ENCODE data around the gene EEF1A2. TPM values are rescaled to one million over a fixed set of nuclear protein-coding genes. Genes with fewer than 3 reads are reported as not detected.

Gene EEF1A2
- total RNA-seq, 1 donor from 2014 or later, result 0.28 TPM

GRCh38 chr20:63465380-63466249 lies 33.3 kb downstream of the EEF1A2 start:
- Mint-ChIP-seq H3K27ac (no peak overlapping the region), H3K4me1 (no peaks in the 10 kb centered on the region), H3K27me3 (peaks cover 7% of the 10 kb centered on the region), H3K9me3 (no peaks in the 10 kb centered on the region), H3K4me3 (no peak overlapping the region), H3K36me3 (ENCODE audit: low read depth) (no peaks in the 10 kb centered on the region)
- no peak for DNase-seq
- intact Hi-C loops (cut with micrococcal nuclease), result no loop called here

DNA sequence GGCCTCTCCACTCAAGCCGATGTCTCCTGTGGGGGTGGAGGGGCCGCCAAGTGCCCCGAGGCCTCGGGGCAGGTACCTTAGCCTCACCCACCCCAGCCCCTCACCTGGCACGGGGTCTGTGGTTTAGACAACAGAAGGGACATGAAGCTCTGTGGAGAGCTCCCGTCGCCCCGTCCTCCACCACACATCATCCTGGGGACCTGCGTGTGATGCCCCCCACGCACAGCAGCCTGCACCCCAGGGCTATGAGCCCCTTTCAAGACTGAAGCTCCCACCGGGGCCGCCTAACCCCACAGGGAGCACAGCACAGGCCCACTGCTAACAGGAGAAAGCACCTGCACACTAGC lies 34.6 kb downstream of the EEF1A2 start:
- no peaks in the 10 kb centered on the region for H3K9me3 Mint-ChIP-seq
- H3K4me1 Mint-ChIP-seq, result no peaks in the 10 kb centered on the region
- intact Hi-C loops (cut with micrococcal nuclease), result no loop called here
- H3K36me3 Mint-ChIP-seq (ENCODE audit: low read depth), result no peaks in the 10 kb centered on the region
- H3K4me3 Mint-ChIP-seq, result no peak overlapping the region
- H3K27me3 Mint-ChIP-seq, result peaks cover 3% of the 10 kb centered on the region
- no peak overlapping the region for H3K27ac Mint-ChIP-seq
- no peak for DNase-seq

- H3K36me3 Mint-ChIP-seq (ENCODE audit: low read depth), result no peaks in the 10 kb centered on the region
- DNase-seq, result no peak
- no peaks in the 10 kb centered on the region for H3K4me1 Mint-ChIP-seq
- no peak overlapping the region for H3K27ac Mint-ChIP-seq
- H3K4me3 Mint-ChIP-seq, result no peak overlapping the region
- intact Hi-C loops (cut with micrococcal nuclease), result no loop called here
- no peaks in the 10 kb centered on the region for H3K9me3 Mint-ChIP-seq
- peaks cover 3% of the 10 kb centered on the region for H3K27me3 Mint-ChIP-seq
Observed at GRCh38 chr20:63463400-63464288, 35.2 kb downstream of the EEF1A2 start.

GRCh38 chr20:63462244-63462643 lies 36.6 kb downstream of the EEF1A2 start:
- intact Hi-C loops (cut with micrococcal nuclease), result no loop called here
- no peaks in the 10 kb centered on the region for H3K9me3 Mint-ChIP-seq
- H3K27ac Mint-ChIP-seq, result no peak overlapping the region

GRCh38 chr20:63461104-63461763 lies 37.6 kb downstream of the EEF1A2 start:
- Mint-ChIP-seq H3K9me3 (no peaks in the 10 kb centered on the region), H3K4me3 (no peak overlapping the region), H3K27me3 (peaks cover 3% of the 10 kb centered on the region), H3K27ac (no peak overlapping the region), H3K36me3 (ENCODE audit: low read depth) (no peaks in the 10 kb centered on the region), H3K4me1 (no peaks in the 10 kb centered on the region)
- intact Hi-C loops (cut with micrococcal nuclease), result no loop called here
- DNase-seq, result peak; percentile 73

More at GRCh38 chr20:63462244-63462643, 36.6 kb downstream of the EEF1A2 start:
- no peaks in the 10 kb centered on the region for H3K36me3 Mint-ChIP-seq (ENCODE audit: low read depth)
- DNase-seq, result no peak
- H3K27me3 Mint-ChIP-seq, result peaks cover 3% of the 10 kb centered on the region
- no peaks in the 10 kb centered on the region for H3K4me1 Mint-ChIP-seq
- H3K4me3 Mint-ChIP-seq, result no peak overlapping the region

GRCh38 chr20:63459070-63459380 lies 39.9 kb downstream of the EEF1A2 start:
- Mint-ChIP-seq H3K36me3 (ENCODE audit: low read depth) (no peaks in the 10 kb centered on the region), H3K27ac (no peak overlapping the region), H3K4me1 (no peaks in the 10 kb centered on the region), H3K27me3 (peaks cover 9% of the 10 kb centered on the region), H3K4me3 (no peak overlapping the region), H3K9me3 (no peaks in the 10 kb centered on the region)
- DNase-seq, result no peak
- intact Hi-C loops (cut with micrococcal nuclease), result no loop called here

- intact Hi-C loops (cut with micrococcal nuclease), result no loop called here
- no peaks in the 10 kb centered on the region for H3K4me1 Mint-ChIP-seq
- H3K4me3 Mint-ChIP-seq, result no peak overlapping the region
- H3K36me3 Mint-ChIP-seq (ENCODE audit: low read depth), result no peaks in the 10 kb centered on the region
- H3K27me3 Mint-ChIP-seq, result peaks cover 11% of the 10 kb centered on the region
- H3K9me3 Mint-ChIP-seq, result no peaks in the 10 kb centered on the region
- no peak for DNase-seq
- no peak overlapping the region for H3K27ac Mint-ChIP-seq
Observed at GRCh38 chr20:63458170-63459069, 40.5 kb downstream of the EEF1A2 start.

- H3K27ac Mint-ChIP-seq, result no peak overlapping the region
Observed at GRCh38 chr20:63457737-63458136, 41.1 kb downstream of the EEF1A2 start.

GRCh38 chr20:63456429-63457284 lies 42.2 kb downstream of the EEF1A2 start:
- intact Hi-C loops (cut with micrococcal nuclease), result no loop called here
- Mint-ChIP-seq H3K27me3 (peaks cover 11% of the 10 kb centered on the region), H3K4me1 (no peaks in the 10 kb centered on the region), H3K36me3 (ENCODE audit: low read depth) (no peaks in the 10 kb centered on the region), H3K4me3 (no peak overlapping the region), H3K9me3 (no peaks in the 10 kb centered on the region), H3K27ac (no peak overlapping the region)
- DNase-seq, result no peak

More at GRCh38 chr20:63457737-63458136, 41.1 kb downstream of the EEF1A2 start:
- DNase-seq, result no peak
- H3K4me1 Mint-ChIP-seq, result no peaks in the 10 kb centered on the region
- H3K4me3 Mint-ChIP-seq, result no peak overlapping the region
- H3K9me3 Mint-ChIP-seq, result no peaks in the 10 kb centered on the region
- H3K27me3 Mint-ChIP-seq, result peaks cover 11% of the 10 kb centered on the region
- intact Hi-C loops (cut with micrococcal nuclease), result no loop called here
- no peaks in the 10 kb centered on the region for H3K36me3 Mint-ChIP-seq (ENCODE audit: low read depth)

GRCh38 chr20:63455568-63455859 lies 43.4 kb downstream of the EEF1A2 start:
- peaks cover 8% of the 10 kb centered on the region for H3K27me3 Mint-ChIP-seq
- H3K4me1 Mint-ChIP-seq, result no peaks in the 10 kb centered on the region
- intact Hi-C loops (cut with micrococcal nuclease), result no loop called here
- no peak overlapping the region for H3K27ac Mint-ChIP-seq
- no peaks in the 10 kb centered on the region for H3K9me3 Mint-ChIP-seq
- DNase-seq, result no peak
- no peak overlapping the region for H3K4me3 Mint-ChIP-seq
- H3K36me3 Mint-ChIP-seq (ENCODE audit: low read depth), result no peaks in the 10 kb centered on the region

GRCh38 chr20:63454731-63455567 lies 43.9 kb downstream of the EEF1A2 start:
- intact Hi-C loops (cut with micrococcal nuclease), result no loop called here
- no peaks in the 10 kb centered on the region for H3K9me3 Mint-ChIP-seq
- DNase-seq, result no peak
- peaks cover 8% of the 10 kb centered on the region for H3K27me3 Mint-ChIP-seq
- no peaks in the 10 kb centered on the region for H3K36me3 Mint-ChIP-seq (ENCODE audit: low read depth)
- H3K4me3 Mint-ChIP-seq, result no peak overlapping the region
- no peak overlapping the region for H3K27ac Mint-ChIP-seq
- no peaks in the 10 kb centered on the region for H3K4me1 Mint-ChIP-seq

DNA sequence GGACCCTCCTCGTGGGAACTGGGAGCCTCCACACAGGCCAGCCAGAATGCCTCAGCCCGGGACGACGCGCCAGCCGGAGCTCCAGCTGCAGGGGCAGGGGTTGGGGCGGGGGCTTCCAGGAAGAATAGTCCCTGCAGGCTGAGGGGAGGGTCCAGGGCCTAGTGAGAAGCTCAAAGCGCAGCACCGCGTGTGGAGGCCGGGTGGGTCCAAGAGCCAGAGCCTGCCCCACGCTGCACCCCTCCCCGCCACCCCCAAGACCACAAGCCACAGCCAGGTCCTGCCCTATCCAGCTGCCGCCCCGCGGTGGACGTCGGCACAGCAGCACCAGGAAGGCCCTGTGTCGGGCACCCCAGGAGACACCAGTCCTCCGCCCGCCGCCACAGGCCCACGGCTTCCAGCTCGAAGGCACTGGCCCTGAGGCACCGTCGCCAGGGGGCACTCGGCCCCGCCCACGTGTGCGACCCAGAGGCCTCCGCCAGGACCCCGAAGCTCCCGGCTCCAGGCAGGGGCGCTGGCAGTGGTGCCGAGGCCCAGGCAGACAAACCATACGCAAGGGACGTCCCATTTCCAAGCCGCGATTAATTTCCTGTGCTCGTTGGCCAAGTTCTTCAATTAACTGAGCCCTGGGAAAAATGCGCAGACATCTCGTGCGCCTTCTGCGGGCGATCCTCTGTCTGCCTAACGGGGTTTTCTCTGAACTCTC lies 45.9 kb downstream of the EEF1A2 start:
- Mint-ChIP-seq H3K4me3 (no peak overlapping the region), H3K27me3 (peaks cover 8% of the 10 kb centered on the region), H3K36me3 (ENCODE audit: low read depth) (no peaks in the 10 kb centered on the region), H3K4me1 (no peaks in the 10 kb centered on the region), H3K9me3 (no peaks in the 10 kb centered on the region), H3K27ac (no peak overlapping the region)
- DNase-seq, result no peak
- intact Hi-C loops (cut with micrococcal nuclease), result no loop called here

Data from activated CD4-positive, alpha-beta T cell treated with anti-CD3 and anti-CD28 coated beads, Interleukin-2, amount 10 ng/mL, durations not matched to agents 24 days and 14 days (primary cell).